OCI-M1 (cell line): ENCODE results near the gene DPEP1.
"Not testable (repeated sequence)": the region's sequence is repeated elsewhere in the genome, so short reads cannot be mapped to it uniquely, and the experiment has no call there.

Experiments
- DNase-seq: peaks from one replicate; lab custom pipeline; 2025; lab: John Stamatoyannopoulos, UW

Gene DPEP1

DNA sequence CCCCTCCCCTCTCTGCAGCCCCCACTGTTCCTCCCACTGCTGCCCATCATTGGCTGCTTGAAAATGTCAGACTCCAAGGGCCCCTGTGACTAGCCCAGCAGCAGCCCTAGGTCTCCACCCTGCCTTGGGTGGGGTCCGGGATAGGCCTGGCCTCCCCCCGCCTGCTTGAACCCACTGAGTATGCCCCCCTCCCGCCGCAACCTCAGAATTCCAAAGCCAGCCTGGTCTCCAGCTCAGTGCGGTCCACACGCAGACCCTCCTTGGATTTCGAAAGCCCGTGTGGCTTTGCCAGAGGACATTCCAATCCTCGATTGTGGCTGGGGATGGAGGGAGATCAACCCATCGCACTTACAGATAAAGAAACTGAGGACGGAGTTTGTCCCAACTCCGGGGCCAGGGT, 6.4 kb downstream of the DPEP1 start:
- no peak for DNase-seq

DNA sequence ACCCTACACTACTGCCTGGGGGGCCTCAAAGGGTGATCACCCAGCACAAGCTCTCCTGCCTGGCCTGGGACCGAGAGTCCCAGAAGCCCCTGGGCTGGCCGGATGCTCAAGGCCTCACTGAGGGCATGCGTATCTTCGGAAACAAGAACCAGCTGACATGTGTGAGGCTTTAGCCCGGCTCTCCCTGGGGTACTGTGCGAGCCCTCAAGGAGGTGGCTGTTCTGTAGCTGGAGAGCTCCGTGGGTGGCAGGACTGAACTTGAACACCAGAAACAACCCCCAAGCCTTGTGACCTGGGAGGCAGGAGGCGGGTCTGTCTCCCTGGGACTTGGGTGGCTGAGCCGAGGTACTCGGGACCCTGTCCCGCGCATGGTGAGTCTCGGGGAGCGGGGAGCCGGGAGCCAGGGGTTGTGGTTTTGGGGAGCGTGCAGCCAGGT, 7.0 kb downstream of the DPEP1 start:
- DNase-seq = no peak

DNA sequence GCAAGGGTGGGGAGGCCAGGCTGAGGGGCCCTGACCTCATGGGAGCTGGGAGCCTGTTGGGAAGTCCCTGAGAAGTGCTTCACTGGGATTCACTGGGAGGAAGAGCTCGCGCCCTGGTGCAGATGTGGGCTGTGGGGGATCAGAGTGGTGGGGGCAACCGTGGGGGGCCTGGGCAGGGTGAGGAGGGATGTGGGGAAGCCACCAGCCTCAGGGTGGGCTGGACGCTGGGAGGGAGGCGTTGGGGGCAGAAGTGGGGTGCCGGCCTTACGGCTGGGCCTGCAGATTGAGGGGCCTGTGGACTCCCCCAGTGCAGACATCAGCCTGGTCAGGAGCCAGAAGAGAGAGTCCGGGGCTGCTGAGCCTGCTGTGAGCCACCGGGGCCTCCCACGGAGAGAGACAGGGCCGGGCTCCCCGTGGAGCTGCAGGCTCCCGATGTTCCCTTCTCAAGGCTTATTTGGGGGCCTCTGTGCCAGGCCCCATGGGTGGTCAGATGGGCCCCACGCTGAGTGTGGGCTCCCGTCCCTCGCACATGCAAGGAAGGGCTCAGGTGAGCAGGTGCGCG, 7.8 kb downstream of the DPEP1 start:
- no peak for DNase-seq

DNA sequence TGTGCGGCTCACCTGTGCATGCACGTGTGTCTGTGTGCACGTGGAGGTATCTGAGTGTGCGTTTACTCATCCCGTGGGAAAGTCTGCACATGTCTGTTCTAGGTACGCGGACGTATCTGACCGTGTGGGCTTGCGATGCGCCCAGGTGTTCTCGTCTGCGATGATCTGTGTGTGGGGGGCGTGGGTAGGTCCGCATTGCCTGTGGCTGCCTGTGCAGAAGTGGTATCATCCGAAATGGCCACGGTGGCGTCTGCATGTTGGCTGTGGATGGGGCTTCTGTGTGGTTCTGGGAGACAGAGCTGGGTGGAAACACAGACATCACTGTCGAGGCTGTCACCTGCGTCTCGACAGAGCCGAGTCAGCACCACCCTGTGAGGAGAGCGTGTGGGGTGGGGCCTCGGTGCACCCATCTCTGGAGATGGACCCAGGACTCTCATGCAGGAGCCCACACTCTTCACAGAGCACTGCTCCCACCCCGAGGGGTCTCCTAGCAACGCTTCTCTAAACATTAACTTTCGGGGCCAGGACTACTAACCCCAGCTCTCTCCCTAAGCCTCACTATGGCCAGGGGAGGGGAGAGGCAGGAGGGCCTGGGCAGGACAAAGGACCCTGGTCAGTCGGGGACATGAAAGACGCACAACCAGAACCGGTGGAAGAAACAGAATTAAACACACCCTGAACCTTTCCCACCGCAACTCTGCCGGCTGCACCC, 8.4 kb downstream of the DPEP1 start:
- no peak for DNase-seq

DNA sequence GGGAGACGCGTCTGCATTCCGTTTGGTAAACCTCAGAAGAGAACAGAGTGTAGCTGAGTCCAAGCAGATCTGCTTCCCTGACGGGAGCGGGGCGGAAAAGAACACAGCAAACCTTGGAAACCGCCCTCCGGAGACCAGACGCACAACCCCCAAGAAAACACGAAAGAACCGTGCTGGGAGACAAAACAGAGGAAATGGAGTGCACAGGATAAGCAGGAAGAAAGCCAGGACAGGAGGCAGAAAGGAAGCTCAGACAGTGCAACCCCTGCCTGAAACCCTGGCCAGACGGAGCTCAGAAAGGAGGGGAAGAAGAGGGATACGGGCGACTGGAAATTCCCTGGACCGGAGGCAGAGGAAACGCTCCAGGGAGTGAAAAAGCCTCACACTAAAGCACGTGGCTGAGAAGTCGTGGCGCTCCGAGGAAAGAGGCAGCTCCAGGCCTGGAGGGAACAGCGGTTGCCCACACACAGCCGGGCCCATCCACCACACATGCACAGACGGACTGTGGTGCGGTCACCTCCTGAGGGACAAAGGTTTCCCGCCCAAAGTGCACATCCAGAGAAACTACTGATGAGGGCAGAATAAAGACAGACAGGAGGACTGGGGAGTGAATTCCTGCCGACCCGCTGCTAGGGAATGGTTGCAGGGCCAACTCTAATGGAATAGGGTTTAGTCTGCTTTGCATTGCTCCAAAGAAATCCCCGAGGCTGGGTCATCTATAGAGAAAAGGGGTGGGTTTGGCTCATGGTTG, 10.2 kb downstream of the DPEP1 start:
- DNase-seq = no peak

DNA sequence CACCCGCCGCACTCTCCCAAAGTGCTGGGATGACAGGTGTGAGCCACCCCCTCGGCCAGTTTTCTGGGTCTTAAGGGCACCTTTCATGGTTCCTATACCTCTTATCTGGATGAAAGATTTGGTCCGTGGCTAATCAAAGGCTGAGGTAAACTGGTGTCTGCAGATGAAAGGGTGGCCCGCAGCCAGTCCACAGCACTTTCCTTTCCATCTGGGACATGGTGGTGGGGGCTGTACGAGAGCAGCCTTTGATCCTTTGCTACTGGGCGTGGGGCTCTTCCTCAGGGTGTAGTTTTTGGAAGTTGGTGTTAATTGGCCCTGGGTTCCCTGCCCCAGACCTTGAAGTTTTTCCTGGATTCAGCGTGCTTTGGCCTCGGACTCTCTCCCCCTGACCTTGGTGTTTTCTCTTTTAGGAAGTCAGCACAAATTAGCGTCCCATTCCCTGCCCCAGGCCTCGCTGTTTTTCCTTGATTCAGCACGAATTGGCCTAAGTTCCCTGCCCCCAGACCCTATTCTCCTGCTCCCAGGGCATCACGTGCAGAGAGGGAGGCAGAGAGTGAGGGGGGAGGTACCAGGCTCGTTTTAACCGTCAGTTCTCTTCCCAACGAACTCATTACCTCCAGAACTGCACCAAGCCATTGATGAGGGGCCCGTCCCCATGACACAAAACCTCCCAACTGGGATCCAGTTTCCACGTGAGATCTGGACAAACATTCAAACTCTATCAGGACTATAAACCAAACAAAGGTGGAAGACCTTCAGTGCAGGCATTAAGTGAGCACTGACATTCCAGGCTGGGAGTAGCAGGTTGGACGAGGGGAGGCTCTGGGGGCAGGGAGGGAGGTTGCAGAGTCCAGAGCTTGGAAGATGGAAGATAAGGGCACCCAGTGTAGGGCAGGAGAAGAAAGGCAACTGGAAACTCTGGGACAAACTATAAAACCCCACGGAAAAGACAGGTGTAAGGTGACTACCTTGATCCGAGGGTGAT, 11.6 kb downstream of the DPEP1 start:
- no peak for DNase-seq

DNA sequence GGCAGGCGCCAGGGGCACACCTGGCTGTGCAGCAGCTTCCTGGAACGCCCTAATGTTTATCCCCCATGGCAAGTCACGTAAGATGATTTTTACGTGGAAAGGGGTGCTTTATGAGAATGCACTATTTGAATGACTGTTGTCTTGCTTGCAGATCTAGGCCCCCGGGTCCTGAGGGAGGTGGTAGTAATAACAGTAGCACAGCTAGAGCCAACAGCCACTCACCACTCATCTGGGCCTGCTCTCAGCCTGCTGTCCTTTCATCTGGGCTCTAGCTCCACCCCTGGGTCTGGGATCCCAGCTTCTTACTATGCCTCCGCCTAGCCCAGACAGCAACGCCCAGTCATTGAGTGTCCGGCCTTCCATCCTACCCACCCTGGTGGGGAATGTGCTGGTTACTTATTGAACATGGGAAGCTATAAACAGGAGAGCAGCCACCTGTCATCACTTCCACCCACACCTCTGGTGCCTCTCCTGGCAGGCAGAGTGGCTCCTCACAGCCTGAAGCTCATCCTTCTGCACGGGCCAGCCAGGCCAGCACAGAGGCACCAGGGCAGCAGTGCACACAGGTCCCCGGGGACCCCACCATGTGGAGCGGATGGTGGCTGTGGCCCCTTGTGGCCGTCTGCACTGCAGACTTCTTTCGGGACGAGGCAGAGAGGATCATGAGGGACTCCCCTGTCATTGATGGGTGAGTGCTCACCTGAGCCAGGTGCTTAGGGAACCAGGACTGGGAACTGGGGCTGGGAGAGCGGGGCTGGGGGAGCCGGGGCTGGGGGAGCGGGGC, 16.6 kb downstream of the DPEP1 start:
- DNase-seq = no peak

DNA sequence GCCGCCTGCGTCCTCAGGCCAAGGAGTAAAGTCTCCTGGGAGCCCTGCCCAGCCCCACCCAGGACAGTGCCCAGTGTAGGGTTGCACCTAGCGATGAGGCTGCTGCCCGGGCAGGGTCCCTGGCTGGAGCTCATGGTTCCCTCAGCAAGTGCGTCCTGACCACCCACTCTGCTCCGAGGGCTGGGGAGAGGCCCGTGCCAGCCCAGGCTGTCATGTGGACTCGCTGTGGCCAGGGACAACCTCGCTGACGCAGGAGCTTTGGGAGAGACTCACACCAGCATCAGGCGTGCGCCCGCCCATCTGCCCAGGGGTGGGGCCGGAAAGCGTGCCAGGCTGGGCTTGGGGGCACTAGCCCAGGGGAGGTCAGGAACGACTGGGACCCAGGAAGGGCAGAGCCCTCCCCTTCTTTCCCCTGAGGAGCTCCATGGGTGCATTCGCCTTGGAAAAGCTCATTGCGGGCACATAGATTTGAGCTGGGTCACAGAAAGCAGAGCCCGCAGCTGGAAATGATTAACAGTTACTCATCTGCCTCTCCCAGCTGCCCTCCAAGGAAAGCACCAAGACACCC, 19.7 kb downstream of the DPEP1 start:
- no peak for DNase-seq

DNA sequence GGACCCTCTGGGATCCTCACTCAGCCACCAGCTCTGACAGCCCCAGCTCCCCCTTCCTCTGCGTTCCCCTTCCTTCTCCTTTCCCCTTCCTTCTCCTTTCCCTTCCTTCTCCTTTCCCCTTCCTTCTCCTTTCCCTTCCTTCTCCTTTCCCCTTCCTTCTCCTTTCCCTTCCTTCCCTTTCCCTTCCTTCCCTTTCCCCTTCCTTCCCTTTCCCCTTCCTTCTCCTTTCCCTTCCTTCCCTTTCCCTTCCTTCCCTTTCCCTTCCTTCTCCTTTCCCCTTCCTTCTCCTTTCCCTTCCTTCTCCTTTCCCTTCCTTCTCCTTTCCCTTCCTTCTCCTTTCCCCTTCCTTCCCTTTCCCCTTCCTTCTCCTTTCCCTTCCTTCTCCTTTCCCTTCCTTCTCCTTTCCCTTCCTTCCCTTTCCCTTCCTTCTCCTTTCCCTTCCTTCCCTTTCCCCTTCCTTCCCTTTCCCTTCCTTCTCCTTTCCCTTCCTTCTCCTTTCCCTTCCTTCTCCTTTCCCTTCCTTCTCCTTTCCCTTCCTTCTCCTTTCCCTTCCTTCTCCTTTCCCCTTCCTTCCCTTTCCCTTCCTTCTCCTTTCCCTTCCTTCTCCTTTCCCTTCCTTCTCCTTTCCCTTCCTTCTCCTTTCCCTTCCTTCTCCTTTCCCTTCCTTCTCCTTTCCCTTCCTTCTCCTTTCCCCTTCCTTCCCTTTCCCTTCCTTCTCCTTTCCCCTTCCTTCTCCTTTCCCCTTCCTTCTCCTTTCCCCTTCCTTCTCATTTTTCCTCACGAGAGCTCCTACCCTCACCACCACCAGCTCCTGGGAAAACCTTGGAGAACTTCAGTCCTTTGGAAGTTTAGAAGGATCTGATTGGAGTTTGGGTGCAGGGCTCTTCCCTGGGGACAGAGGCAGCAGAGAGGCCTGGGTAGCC, 21.3 kb downstream of the DPEP1 start:
- not testable (repeated sequence) for DNase-seq

DNA sequence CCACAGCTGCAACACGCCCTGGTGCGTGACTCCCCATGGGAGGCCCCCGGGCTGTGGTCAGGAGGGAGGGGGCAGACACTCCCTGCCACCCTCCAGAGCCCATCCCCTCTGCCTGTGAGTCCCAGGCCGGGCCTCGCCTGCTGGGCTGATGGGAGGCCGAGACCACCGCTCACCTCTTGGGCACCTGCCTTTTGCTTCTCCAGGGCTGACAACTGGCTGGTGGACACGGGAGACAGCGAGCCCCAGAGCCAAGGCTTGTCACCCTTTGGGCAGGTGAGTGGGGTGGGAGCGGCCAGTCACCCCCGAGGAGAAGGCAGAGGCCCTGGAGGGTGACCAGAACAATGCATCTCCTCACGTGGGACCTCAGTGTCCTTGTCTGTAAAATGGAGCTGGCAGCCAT, 23.2 kb downstream of the DPEP1 start:
- DNase-seq = no peak

DNA sequence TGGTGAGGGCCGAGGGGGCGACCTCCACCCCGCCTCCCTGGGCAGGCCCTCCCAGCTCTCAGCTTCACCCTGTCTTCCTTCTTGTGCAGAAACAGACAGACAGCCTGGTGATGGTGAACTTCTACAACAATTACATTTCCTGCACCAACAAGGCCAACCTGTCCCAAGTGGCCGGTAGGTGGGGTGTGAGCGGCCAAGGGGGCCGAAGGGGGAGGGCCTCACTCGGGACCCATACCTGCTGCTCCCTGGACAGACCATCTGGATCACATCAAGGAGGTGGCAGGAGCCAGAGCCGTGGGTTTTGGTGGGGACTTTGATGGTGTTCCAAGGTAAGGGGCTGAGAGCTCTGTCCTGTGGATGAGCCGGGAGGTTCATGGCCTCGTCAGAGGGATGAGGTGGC, 23.9 kb downstream of the DPEP1 start:
- no peak for DNase-seq

DNA sequence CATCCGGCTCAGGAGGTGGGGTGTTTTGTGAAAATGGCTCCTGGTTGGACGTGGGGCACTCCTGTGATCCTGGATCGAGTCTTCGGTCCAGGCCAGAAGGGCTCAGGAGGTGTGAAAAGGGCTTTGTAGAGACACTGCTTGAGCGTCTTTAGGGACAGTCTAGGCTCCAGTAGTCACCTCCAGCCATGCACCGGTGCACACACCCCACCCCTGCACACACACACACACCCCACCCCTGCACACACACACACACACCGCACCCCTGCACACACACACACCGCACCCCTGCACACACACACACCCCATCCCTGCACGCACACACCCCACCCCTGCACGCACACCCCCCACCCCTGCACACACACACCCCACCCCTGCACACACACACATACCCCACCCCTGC, 25.0 kb downstream of the DPEP1 start:
- no peak for DNase-seq

DNA sequence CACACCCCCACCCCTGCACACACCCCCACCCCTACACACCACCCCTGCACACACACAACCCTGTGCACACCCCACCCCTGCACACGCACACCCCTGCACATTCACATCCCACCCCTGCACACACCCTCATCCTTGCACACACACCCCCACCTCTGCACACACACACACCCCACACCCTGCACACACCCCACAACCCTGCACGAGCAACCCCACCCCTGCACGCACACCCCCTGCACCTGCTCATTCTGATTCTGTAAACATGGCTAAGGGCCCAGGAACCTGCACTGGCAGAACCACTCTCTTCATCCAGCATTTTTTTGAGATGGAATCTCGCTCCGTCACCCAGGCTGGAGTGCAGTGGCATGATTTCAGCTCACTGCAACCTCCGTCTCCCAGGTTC, 25.9 kb downstream of the DPEP1 start:
- no peak for DNase-seq

DNA sequence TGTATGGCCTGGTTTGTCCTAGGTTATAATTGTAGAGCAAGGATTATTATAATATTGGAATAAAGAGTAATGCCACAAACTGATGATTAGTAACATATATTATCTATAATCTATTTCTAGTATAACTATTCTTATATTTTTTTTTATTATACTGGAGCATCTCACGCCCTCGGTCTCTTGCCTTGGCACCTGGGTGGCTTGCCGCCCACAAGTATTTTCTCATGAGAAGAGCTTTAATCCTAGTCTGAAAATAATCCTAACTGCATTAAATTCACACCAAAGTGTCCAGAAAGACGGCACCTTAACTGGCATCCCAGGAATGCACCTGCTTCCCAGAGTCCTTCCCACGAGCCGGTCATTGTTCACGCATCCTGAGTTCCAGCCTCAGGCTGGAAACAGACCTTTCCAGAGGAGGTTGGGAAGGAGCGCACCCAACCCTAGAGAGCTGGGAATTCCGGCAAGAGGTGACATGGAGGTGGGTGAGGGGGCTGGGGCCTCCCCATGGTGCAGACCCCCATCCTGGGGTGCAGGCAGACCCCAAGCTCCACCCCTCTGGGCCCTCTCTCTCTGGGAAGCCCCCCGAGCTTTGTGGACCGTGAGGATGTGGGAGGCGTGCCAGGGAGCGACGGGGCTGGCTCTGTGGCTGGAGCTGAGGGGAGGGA, 28.1 kb downstream of the DPEP1 start:
- no peak for DNase-seq

DNA sequence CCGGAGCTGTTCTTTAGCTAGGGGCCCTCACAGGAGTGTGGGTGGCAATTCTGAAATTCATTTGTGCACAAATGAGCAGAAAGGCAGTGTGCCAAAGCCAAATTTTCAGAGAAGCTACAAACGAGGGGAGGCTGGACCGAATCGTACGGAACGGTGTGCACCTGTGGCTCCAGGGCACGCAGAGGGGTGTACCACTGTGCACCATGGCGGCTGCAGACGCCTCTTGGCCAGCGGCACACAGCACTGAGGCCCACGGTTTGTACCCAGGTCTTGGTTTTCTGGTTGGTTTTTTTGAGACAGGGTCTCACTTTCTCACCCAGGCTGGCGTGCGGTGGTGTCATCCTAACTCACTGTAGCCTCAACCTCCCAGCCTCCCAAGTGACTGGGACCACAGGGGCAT, 29.1 kb downstream of the DPEP1 start:
- DNase-seq = no peak

DNA sequence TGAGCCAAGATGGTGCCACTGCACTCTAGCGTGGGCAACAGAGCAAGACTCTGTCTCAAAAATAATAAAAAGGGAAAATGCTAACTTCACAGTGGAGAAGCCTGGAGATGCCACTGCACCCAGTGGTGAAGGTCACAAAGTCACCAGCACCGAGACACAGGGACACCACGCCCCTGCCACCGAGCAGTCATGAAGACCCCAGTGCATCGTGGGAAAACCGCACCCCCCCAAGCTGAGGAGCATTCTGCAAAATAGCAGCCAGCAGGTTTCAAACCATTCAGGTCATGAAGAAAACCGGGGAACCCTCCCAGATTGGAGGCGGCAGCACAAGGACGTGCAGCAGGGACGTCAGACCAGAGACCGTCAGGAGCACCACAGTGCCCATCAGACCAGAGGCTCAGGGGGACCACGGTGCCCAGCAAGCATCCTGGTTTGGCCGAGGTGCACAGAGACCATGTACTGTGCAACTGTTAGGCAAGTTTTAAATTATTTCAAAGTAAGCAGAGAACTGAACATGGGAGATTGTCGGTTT, 30.4 kb downstream of the DPEP1 start:
- no peak for DNase-seq

DNA sequence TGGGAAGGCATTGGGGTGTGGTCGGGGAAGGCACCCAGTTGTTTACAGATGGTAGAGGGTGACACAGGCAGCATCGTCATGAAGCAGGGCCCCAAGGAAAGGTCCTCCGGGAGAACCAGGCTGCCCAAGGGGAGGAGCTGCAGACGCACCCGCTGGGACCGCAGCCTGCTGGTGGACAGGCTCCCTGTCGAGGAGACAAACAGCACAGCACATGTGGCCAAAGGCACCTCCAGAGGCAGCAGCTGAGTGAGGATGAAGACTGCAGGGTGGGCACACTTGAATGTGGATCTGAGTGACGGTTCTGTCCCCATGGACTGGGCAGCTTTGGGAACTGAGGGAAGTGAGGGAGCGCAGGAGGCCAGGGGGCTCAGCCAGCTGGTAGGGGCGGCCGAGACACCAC, 31.7 kb downstream of the DPEP1 start:
- DNase-seq = no peak

DNA sequence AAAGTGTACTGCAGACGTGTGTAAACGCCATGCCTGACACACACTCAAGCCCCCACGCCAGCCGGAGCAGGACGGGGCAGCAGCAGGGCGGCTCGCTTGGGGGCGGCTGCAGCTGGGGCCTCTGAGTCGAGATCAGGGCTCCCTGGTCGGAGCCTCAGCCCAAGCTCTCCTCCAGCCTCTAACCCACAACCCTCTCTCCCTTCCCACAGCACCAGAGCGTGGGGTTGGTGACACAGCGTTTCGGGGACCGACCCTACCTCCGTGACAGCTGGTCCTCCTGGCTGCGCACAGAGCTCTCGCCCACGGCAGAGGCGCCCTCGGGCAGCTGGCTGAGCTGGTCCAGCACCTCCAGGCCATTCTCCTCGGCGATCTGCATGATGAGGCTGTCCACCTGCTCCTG, 32.8 kb downstream of the DPEP1 start:
- DNase-seq = no peak

DNA sequence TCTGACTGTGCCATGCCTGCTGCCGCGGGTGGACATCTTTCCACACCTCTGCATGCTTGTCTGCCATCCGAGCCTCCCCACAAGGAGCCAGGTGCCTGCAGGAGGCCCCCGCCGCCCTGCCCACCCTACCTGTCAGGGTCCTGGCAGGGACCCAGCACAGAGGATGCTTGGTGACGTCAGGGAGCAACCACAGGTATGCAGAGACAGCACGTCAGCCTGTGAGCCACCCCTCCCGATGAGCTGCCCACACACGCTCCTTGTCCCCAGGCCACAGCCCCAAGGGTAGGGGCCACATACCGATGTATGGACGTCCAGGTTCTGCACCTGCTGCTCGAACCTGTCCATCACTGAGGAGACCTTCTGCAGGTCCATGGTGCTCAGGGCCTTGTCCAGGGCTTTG, 33.5 kb downstream of the DPEP1 start:
- no peak for DNase-seq
